GM12865 (cell line): Measurements from ENCODE around the gene ZNF689.

Experiments
- DNase-seq: peaks from one replicate; pipeline ENCODE4 v3.0.0; 2010; ENCODE audit warnings: low read depth
- H3K4me3 ChIP-seq: 2 replicates; pipeline ENCODE4 v1.5.1; 2011; ENCODE audit warnings: mild to moderate bottlenecking, low read depth, low read length, control low read depth
- CTCF ChIP-seq: IDR thresholded peaks from 2 replicates; pipeline ENCODE4 v1.5.1; 2011; ENCODE audit warnings: low read length, control low read depth, low read depth, inconsistent platforms; ENCODE audit not compliant: insufficient read depth; ENCODE audit errors: missing control alignments

ZNF689 gene

DNA sequence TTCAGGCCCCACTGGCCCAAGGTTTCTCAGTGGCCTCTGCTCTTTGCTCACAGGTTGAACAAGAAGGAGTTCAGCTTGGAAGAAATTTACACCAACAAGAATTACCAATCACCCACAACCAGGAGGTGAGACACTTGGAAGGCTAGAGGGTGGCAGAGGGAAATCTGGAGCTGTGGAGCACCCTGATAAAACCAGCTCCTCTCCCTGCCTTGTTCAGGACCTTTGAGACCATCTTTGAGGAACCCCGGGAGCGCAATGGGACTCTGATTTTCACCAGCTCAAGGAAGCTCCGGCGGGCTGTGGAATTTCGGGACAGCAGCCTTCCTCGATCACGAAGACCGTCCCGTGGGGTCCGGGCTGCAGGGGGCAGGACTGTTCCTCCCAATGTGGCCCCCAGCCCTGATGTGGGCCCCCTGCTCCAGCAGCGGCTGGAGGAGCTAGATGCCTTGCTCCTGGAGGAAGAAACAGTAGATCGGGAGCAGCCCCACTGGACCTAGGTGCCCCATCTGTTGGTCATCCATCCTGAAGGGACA, 45.7 kb upstream of the ZNF689 start:
- H3K4me3 ChIP-seq: no peak overlapping the region
- no peak for DNase-seq
- no peak for TF ChIP-seq CTCF

DNA sequence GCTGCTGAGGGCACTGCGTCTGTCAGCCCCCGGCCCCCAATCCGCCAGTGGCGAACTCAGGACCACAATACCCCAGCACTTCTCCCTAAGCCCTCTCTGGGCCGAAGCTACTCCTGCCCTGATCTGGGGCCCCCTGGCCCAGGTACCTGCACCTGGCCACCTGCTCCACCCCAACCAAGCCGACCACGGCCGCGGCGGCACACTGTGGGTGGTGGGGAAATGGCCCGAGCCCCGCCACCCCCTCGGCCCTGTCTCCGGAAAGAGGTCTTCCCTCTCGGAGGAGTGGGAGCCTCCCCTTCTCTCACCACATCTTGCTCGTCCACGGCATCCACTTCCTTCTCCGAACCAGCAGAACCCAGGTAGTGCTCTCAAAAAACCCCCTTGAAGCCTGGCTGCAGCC, 44.7 kb upstream of the ZNF689 start:
- no peak for DNase-seq
- H3K4me3 ChIP-seq: no peak overlapping the region
- no peak for TF ChIP-seq CTCF

DNA sequence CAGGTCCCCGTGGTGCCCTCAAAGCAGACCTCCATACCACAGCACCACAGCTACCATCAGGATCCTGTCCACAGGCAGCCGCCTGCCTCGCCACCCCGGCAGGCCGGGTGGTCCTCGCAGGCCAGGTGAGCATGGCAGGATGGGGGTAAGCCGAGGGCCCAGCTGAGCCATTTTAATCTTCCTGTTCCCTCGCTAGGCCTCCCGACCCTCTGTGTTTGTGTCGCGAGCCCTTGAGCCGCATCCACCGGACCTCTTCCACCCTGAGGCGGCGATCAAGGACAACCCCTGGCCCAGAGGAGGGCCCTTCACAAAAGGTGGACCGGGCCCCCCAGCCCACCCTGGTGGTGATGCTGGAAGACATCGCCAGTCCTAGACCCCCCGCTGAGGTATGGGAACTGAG, 42.5 kb upstream of the ZNF689 start:
- no peak for DNase-seq
- no peak overlapping the region for H3K4me3 ChIP-seq
- no peak for TF ChIP-seq CTCF

DNA sequence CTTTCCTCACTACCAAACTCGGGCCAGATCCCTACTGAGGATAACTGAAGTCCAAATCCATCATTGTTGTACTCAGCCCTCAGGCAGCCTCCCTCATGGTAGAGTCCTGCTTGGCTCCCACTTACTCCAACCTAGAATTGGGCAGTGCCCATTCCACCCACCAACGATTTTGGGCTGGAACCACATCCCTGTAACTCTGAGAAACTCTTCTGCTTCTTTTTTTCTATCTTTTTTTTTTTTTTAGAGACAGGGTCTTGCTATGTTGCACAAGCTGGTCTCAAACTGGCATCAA, 41.8 kb upstream of the ZNF689 start:
- TF ChIP-seq CTCF: no peak
- H3K4me3 ChIP-seq: peak overlapping the region; percentile 86
- no peak for DNase-seq

GRCh38 chr16:30651124-30652004, 41.2 kb upstream of the ZNF689 start:
- H3K4me3 ChIP-seq: peak overlapping the region; percentile 86
- peak; percentile 79 for TF ChIP-seq CTCF
- DNase-seq: peak; percentile 91

DNA sequence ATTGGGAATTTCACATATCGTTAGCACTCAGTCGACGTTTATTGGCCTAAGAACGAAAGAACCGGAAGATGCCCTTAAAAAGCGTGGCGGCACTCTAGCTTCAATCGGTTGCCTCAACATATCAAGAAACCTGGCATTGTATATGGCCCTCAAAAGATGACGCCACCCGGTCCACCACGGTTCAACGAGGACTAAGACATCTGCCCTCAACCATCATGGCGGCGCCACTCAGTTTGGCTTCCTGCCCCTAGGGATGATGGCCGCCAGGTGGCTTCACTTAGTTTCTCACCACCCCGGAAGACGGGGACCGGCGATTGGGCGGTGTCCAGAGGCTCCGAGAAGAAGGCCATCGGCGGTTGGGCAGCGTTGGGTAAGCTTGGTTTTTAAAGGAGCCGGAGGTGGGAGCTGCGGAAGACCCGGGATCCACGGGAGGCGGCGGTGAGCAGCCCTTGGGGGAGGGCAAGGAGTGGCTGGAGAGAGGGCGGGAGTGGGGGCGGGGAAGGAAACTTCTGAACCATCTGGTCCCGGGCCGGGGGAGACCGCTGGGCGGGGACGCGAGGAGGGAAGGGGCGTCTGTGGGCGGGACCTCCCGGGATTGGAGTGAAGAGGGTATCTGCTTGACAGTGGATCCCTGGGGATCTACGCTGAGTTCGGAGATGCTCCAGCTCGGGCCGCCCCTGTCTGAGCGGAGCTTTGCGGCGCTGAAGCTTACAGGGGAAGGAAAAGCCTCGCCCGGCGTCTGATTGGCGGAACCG, 40.4 kb upstream of the ZNF689 start, which contains the start of gene PRR14:
PRR14 (plus strand) TSS at position 592 of the 755 bp plus-strand sequence. CDS start 686 bp downstream, outside the sequence.
- DNase-seq: peak; percentile 100
- peak within 1 kb of the TSS; percentile 86 for H3K4me3 ChIP-seq
- no peak for TF ChIP-seq CTCF
